Measurements from ENCODE around the gene NRBF2. TPM values are rescaled to one million over a fixed set of nuclear protein-coding genes. Genes with fewer than 3 reads are reported as not detected.

Gene NRBF2
- total and polyA plus RNA-seq, 2 donors (not counting 1 experiment from before 2014, with no cell fraction given): 8.3 to 24.6 TPM

- Histone ChIP-seq H2AFZ (ENCODE audit: insufficient read depth, low read depth, low read length, poor library complexity, severe bottlenecking) (no peak overlapping the region), H3K4me1 (ENCODE audit: control insufficient read depth in 2 of 2, insufficient read depth in 2 of 2, low read length in 2 of 2) (no peaks in the 10 kb centered on the region), H3K9ac (ENCODE audit: low read length) (no peak overlapping the region), H3K27me3 (replicated peaks in 1 of 4; ENCODE audit: control extremely low read depth in 1 of 4, control insufficient read depth in 3 of 4, insufficient read depth in 4 of 4, low read length in 3 of 4) (no peaks in the 10 kb centered on the region), H3K4me2 (replicated peaks; ENCODE audit: low read depth, low read length, poor library complexity, severe bottlenecking) (no peak overlapping the region), H3K36me3 (replicated peaks in 1 of 2; ENCODE audit: control extremely low read depth in 1 of 2, control insufficient read depth in 1 of 2, extremely low read depth in 1 of 2, insufficient read depth in 2 of 2, low read length in 1 of 2) (peaks cover 7 to 36% of the 10 kb centered on the region in 2 experiments), H3K4me3 (ENCODE audit: control extremely low read depth in 1 of 5, extremely low read depth in 1 of 5, insufficient read depth in 1 of 5, low read depth in 2 of 5, low read length in 4 of 5) (no peak overlapping the region), H3K79me2 (ENCODE audit: control insufficient read depth, insufficient read depth, low read length) (peaks cover 20% of the 10 kb centered on the region), H3K9me3 (ENCODE audit: control extremely low read depth in 1 of 3, control insufficient read depth in 2 of 3, insufficient read depth in 1 of 3, low read length in 2 of 3) (no peaks in the 10 kb centered on the region), H4K20me1 (ENCODE audit: control insufficient read depth, insufficient read depth, low read length, poor library complexity, severe bottlenecking) (peaks cover 21% of the 10 kb centered on the region), H3K27ac (ENCODE audit: low read length in 2 of 2) (no peak overlapping the region)
- no peak for ATAC-seq (ENCODE audit: low read depth)
- WGBS (ENCODE audit: insufficient coverage): no CpG with 5 or more reads among the region's 2 CpGs
- Mint-ChIP-seq H3K4me1 (peaks cover 7% of the 10 kb centered on the region), H3K27me3 (no peaks in the 10 kb centered on the region), H3K27ac (no peak overlapping the region), H3K4me3 (no peak overlapping the region), H3K9me3 (ENCODE audit: insufficient read depth) (no peaks in the 10 kb centered on the region)
- intact Hi-C loops (cut with micrococcal nuclease): no loop called here
- DNase-seq: no peak
- TF ChIP-seq CTCF (IDR thresholded peaks at IDR 0.05): no peak
- TF ChIP-seq EZH2 (IDR thresholded peaks at IDR 0.05; ENCODE audit: borderline replicate concordance, insufficient read depth, low read depth, low read length, poor library complexity, severe bottlenecking): no peak
- CTCF ChIA-PET: interaction anchor here (0.9 to 5.5 kb wide), 17 partner anchors 10 to 892 kb away, joined by 3 to 83 read pairs (median 21); partner anchors contain the start of gene NRBF2
- POLR2A ChIA-PET: no interaction called here
Measured at GRCh38 chr10:63156236-63156635, 23.1 kb downstream of the NRBF2 start.

GRCh38 chr10:63157845-63158624 lies 24.9 kb downstream of the NRBF2 start:
- H3K36me3 ChIP-seq (replicated peaks in 1 of 2; ENCODE audit: control extremely low read depth in 1 of 2, control insufficient read depth in 1 of 2, extremely low read depth in 1 of 2, insufficient read depth in 2 of 2, low read length in 1 of 2): peaks cover 4 to 23% of the 10 kb centered on the region in 2 experiments
- Mint-ChIP-seq H3K4me1 (peaks cover 9% of the 10 kb centered on the region), H3K9me3 (ENCODE audit: insufficient read depth) (no peaks in the 10 kb centered on the region), H3K27me3 (no peaks in the 10 kb centered on the region), H3K4me3 (no peak overlapping the region), H3K27ac (no peak overlapping the region)
- ATAC-seq (ENCODE audit: low read depth) (peak; percentile 68), DNase-seq (peak; percentile 85)
- H4K20me1 ChIP-seq (ENCODE audit: control insufficient read depth, insufficient read depth, low read length, poor library complexity, severe bottlenecking): peaks cover 21% of the 10 kb centered on the region
- WGBS (ENCODE audit: insufficient coverage): no CpG with 5 or more reads among the region's 3 CpGs
- no peak overlapping the region for H3K4me2 ChIP-seq (replicated peaks; ENCODE audit: low read depth, low read length, poor library complexity, severe bottlenecking)
- intact Hi-C loops (cut with micrococcal nuclease): loop anchor here (1.0 kb wide), 8 partner anchors 74 to 894 kb away; no protein-coding TSS in a partner anchor
- H3K4me3 ChIP-seq (ENCODE audit: control extremely low read depth in 1 of 5, extremely low read depth in 1 of 5, insufficient read depth in 1 of 5, low read depth in 2 of 5, low read length in 4 of 5): no peak overlapping the region
- TF ChIP-seq EZH2 (IDR thresholded peaks at IDR 0.05; ENCODE audit: borderline replicate concordance, insufficient read depth, low read depth, low read length, poor library complexity, severe bottlenecking): no peak
- TF ChIP-seq CTCF (IDR thresholded peaks at IDR 0.05): peak; percentile 90
- H3K27ac ChIP-seq (ENCODE audit: low read length in 2 of 2): no peak overlapping the region
- no peak overlapping the region for H3K9ac ChIP-seq (ENCODE audit: low read length)
- H2AFZ ChIP-seq (ENCODE audit: insufficient read depth, low read depth, low read length, poor library complexity, severe bottlenecking): no peak overlapping the region
- POLR2A ChIA-PET: interaction anchor here (1.2 kb wide), 1 partner anchor 9 kb away, joined by 3 read pairs; no protein-coding TSS in a partner anchor
- H3K79me2 ChIP-seq (ENCODE audit: control insufficient read depth, insufficient read depth, low read length): peaks cover 7% of the 10 kb centered on the region
- H3K4me1 ChIP-seq (ENCODE audit: control insufficient read depth in 2 of 2, insufficient read depth in 2 of 2, low read length in 2 of 2): no peaks in the 10 kb centered on the region
- H3K9me3 ChIP-seq (ENCODE audit: control extremely low read depth in 1 of 3, control insufficient read depth in 2 of 3, insufficient read depth in 1 of 3, low read length in 2 of 3): no peaks in the 10 kb centered on the region
- CTCF ChIA-PET: interaction anchor here (0.6 to 5.5 kb wide), 45 partner anchors 9 to 1088 kb away, joined by 3 to 83 read pairs (median 6); partner anchors contain the start of genes ADO and NRBF2
- H3K27me3 ChIP-seq (replicated peaks in 1 of 4; ENCODE audit: control extremely low read depth in 1 of 4, control insufficient read depth in 3 of 4, insufficient read depth in 4 of 4, low read length in 3 of 4): no peaks in the 10 kb centered on the region
